ENCODE measurements around the gene TMCC1. TPM values are rescaled to one million over a fixed set of nuclear protein-coding genes. Genes with fewer than 3 reads are reported as not detected.

The TMCC1 gene
- total and polyA plus RNA-seq, 2 donors (not counting 1 experiment from before 2014, with no cell fraction given), result 8.5 to 32.2 TPM

GRCh38 chr3:129855832-129856419 lies 37.6 kb downstream of the TMCC1 start:
- no peak for DNase-seq
- H3K27me3 Mint-ChIP-seq, result no peaks in the 10 kb centered on the region
- peaks cover 2% of the 10 kb centered on the region for H3K9me3 Mint-ChIP-seq (ENCODE audit: insufficient read depth)
- H3K4me1 Mint-ChIP-seq, result peaks cover 12% of the 10 kb centered on the region
- Histone ChIP-seq H3K4me2 (replicated peaks; ENCODE audit: low read depth, low read length, poor library complexity, severe bottlenecking) (no peak overlapping the region), H3K36me3 (replicated peaks in 1 of 2; ENCODE audit: control extremely low read depth in 1 of 2, control insufficient read depth in 1 of 2, extremely low read depth in 1 of 2, insufficient read depth in 2 of 2, low read length in 1 of 2) (peaks cover 0 to 1% of the 10 kb centered on the region in 2 experiments), H4K20me1 (ENCODE audit: control insufficient read depth, insufficient read depth, low read length, poor library complexity, severe bottlenecking) (no peaks in the 10 kb centered on the region), H3K9me3 (ENCODE audit: control extremely low read depth in 1 of 3, control insufficient read depth in 2 of 3, insufficient read depth in 1 of 3, low read length in 2 of 3) (peaks cover 0 to 2% (median 0%) of the 10 kb centered on the region in 3 donors), H3K27ac (ENCODE audit: low read length in 2 of 2) (no peak overlapping the region), H2AFZ (ENCODE audit: insufficient read depth, low read depth, low read length, poor library complexity, severe bottlenecking) (no peak overlapping the region), H3K79me2 (ENCODE audit: control insufficient read depth, insufficient read depth, low read length) (peaks cover 36% of the 10 kb centered on the region), H3K9ac (ENCODE audit: low read length) (no peak overlapping the region), H3K4me3 (ENCODE audit: control extremely low read depth in 1 of 5, extremely low read depth in 1 of 5, insufficient read depth in 1 of 5, low read depth in 2 of 5, low read length in 4 of 5) (no peak overlapping the region), H3K4me1 (ENCODE audit: control insufficient read depth in 2 of 2, insufficient read depth in 2 of 2, low read length in 2 of 2) (no peaks in the 10 kb centered on the region), H3K27me3 (replicated peaks in 1 of 4; ENCODE audit: control extremely low read depth in 1 of 4, control insufficient read depth in 3 of 4, insufficient read depth in 4 of 4, low read length in 3 of 4) (no peaks in the 10 kb centered on the region)
- H3K4me3 Mint-ChIP-seq, result no peak overlapping the region
- TF ChIP-seq CTCF (IDR thresholded peaks at IDR 0.05) (no peak), EZH2 (IDR thresholded peaks at IDR 0.05; ENCODE audit: borderline replicate concordance, insufficient read depth, low read depth, low read length, poor library complexity, severe bottlenecking) (no peak)
- ATAC-seq (ENCODE audit: low read depth), result no peak
- CTCF ChIA-PET, result no interaction called here
- no peak overlapping the region for H3K27ac Mint-ChIP-seq
- 96% methylated on average over 2 of the region's 5 CpGs for WGBS (ENCODE audit: insufficient coverage)
- POLR2A ChIA-PET, result no interaction called here
- intact Hi-C loops (cut with micrococcal nuclease), result no loop called here

GRCh38 chr3:129855170-129855831 lies 38.2 kb downstream of the TMCC1 start:
- H3K9ac ChIP-seq (ENCODE audit: low read length), result no peak overlapping the region
- Mint-ChIP-seq H3K9me3 (ENCODE audit: insufficient read depth) (peaks cover 2% of the 10 kb centered on the region), H3K27me3 (no peaks in the 10 kb centered on the region), H3K4me1 (peaks cover 12% of the 10 kb centered on the region), H3K27ac (no peak overlapping the region), H3K4me3 (no peak overlapping the region)
- H3K27ac ChIP-seq (ENCODE audit: low read length in 2 of 2), result no peak overlapping the region
- H3K36me3 ChIP-seq (replicated peaks in 1 of 2; ENCODE audit: control extremely low read depth in 1 of 2, control insufficient read depth in 1 of 2, extremely low read depth in 1 of 2, insufficient read depth in 2 of 2, low read length in 1 of 2), result peaks cover 0 to 2% of the 10 kb centered on the region in 2 experiments
- WGBS (ENCODE audit: insufficient coverage), result 100% methylated on average over 1 of the region's 2 CpGs
- H3K4me3 ChIP-seq (ENCODE audit: control extremely low read depth in 1 of 5, extremely low read depth in 1 of 5, insufficient read depth in 1 of 5, low read depth in 2 of 5, low read length in 4 of 5), result no peak overlapping the region
- no peaks in the 10 kb centered on the region for H3K27me3 ChIP-seq (replicated peaks in 1 of 4; ENCODE audit: control extremely low read depth in 1 of 4, control insufficient read depth in 3 of 4, insufficient read depth in 4 of 4, low read length in 3 of 4)
- intact Hi-C loops (cut with micrococcal nuclease), result no loop called here
- no peak overlapping the region for H3K4me2 ChIP-seq (replicated peaks; ENCODE audit: low read depth, low read length, poor library complexity, severe bottlenecking)
- TF ChIP-seq CTCF (IDR thresholded peaks at IDR 0.05) (no peak), EZH2 (IDR thresholded peaks at IDR 0.05; ENCODE audit: borderline replicate concordance, insufficient read depth, low read depth, low read length, poor library complexity, severe bottlenecking) (no peak)
- H4K20me1 ChIP-seq (ENCODE audit: control insufficient read depth, insufficient read depth, low read length, poor library complexity, severe bottlenecking), result no peaks in the 10 kb centered on the region
- DNase-seq (no peak), ATAC-seq (ENCODE audit: low read depth) (no peak)
- ChIA-PET CTCF (no interaction called here), POLR2A (no interaction called here)
- H3K9me3 ChIP-seq (ENCODE audit: control extremely low read depth in 1 of 3, control insufficient read depth in 2 of 3, insufficient read depth in 1 of 3, low read length in 2 of 3), result peaks cover 0 to 2% (median 0%) of the 10 kb centered on the region in 3 donors
- no peaks in the 10 kb centered on the region for H3K4me1 ChIP-seq (ENCODE audit: control insufficient read depth in 2 of 2, insufficient read depth in 2 of 2, low read length in 2 of 2)
- peaks cover 32% of the 10 kb centered on the region for H3K79me2 ChIP-seq (ENCODE audit: control insufficient read depth, insufficient read depth, low read length)
- H2AFZ ChIP-seq (ENCODE audit: insufficient read depth, low read depth, low read length, poor library complexity, severe bottlenecking), result no peak overlapping the region

Data from B cell (primary cell).